Heart right ventricle (tissue), 16 donors: ENCODE measurements around the gene DBNDD2. TPM values are rescaled to one million over a fixed set of nuclear protein-coding genes. Genes with fewer than 3 reads are reported as not detected.

ENCODE experiments used
- ATAC-seq, 8 donors: fragments of 200-7000 bp; cut with Tn5 transposase; one replicate each; pipeline ENCODE4 v1.9.1; 2020; ENCODE audit warnings: mild to moderate bottlenecking in 8 of 8, moderate library complexity in 8 of 8, moderate number of reproducible peaks in 1 of 8
- DNase-seq, 2 donors: peaks; one replicate each; pipeline ENCODE4 v3.0.0-alpha.2; 2020
- H3K27ac ChIP-seq, 10 donors: fragments of 200-600 bp; sonication (generic) in 2 of 10; one replicate each; pipeline versions ENCODE4 v1.5.0 to v1.8.0; 2020 to 2022; ENCODE audit warnings: mild to moderate bottlenecking in 3 of 10
- H3K27me3 ChIP-seq, 7 donors: fragments of 200-600 bp; one replicate each; pipeline ENCODE4 v1.8.0; 2021 to 2022; ENCODE audit warnings: mild to moderate bottlenecking in 2 of 7
- H3K36me3 ChIP-seq, 9 donors: fragments of 200-600 bp; sonication (generic) in 1 of 9; one replicate each; pipeline versions ENCODE4 v1.5.0 to v1.8.0; 2020 to 2022; ENCODE audit warnings: mild to moderate bottlenecking in 2 of 9
- H3K4me1 ChIP-seq, 9 donors: fragments of 200-600 bp; sonication (generic) in 1 of 9; one replicate each; pipeline versions ENCODE4 v1.5.0 to v1.8.0; 2020 to 2022; ENCODE audit warnings: mild to moderate bottlenecking in 4 of 9
- H3K4me3 ChIP-seq, 10 donors: fragments of 200-600 bp; sonication (generic) in 2 of 10; one replicate each; pipeline versions ENCODE4 v1.5.0 to v1.8.0; 2020 to 2022; ENCODE audit warnings: mild to moderate bottlenecking in 7 of 10, moderate library complexity in 2 of 10
- H3K9me3 ChIP-seq, 11 donors: fragments of 200-600 bp in 10 of 11; sonication (generic) in 2 of 11; one replicate each; pipeline versions ENCODE4 v1.5.0 to v1.8.0; 2013 to 2022; ENCODE audit warnings: mild to moderate bottlenecking in 2 of 11, control low read depth in 1 of 11, moderate library complexity in 1 of 11
- CTCF ChIP-seq, 9 donors: fragments of 200-600 bp; sonication (generic) in 2 of 9; IDR thresholded peaks; one replicate each; pipeline versions ENCODE4 v1.5.0 to v1.8.0; 2021 to 2022; ENCODE audit warnings: antibody characterized with exemption in 9 of 9, mild to moderate bottlenecking in 5 of 9, moderate library complexity in 1 of 9
- WGBS, 2 donors: extraction: QIAGEN DNeasy Blood & Tissue Kit; methylation state at CpG; one replicate each; pipeline ENCODE4 v1.1.7; 2013; ENCODE audit warnings: inconsistent platforms in 1 of 2; 5-methylcytosine and 5-hydroxymethylcytosine counted together
- intact Hi-C, 10 donors: fragments of 100-400 bp; cut with DNase I; formaldehyde crosslinking; loops; one replicate each; pipeline versions ENCODE4 v1.11.1 to v1.14.2; 2022
- polyA plus RNA-seq, 2 donors: library from polyadenylated mRNA; stranded (reverse); fragments of 200-250 nt; gene quantifications; one replicate each; pipeline ENCODE4 v1.2.3, GENCODE V29; 2013
- total RNA-seq, 10 donors: library from RNA; stranded (reverse); fragmentation: NEBNext Ultra II Directional in 3 of 10; extraction: Animal tissue kit (Norgen Biotek cat#: 25700) in 3 of 10; gene quantifications; one replicate each; pipeline versions ENCODE4 v1.2.1 to v1.2.4, GENCODE V29; 2021 to 2023
- donor health status: Arrhythmogenic right ventricular cardiomyopathy.
- donor health status: ischemic (EF 13 %, LVEDD 7.1; RV severe dilation, severe dysfunction).
- donor health status: healthy with polysubstance abuse.
- donor health status: DM: no; HTN: yes; CAD: no.
- donor health status: DM: no; HTN: no; CAD: no.
- donor health status: ischemic (EF 25% LVEDD 6.9; RV normal size, moderate dysfunction).
- donor health status: ischemic (EF 25% LVEDD 5.7; RV mildly dilated, moderate dysfunction).
- donor health status: healthy.
- donor health status: DM: yes; HTN: yes; CAD: no.
- donor health status: Ischemic cardiomyopathy.
- donor health status: ischemic (EF 35%, LVEDD 5.7; RV mildly dilated, moderate dysfunction).
- donor health status: nonischemic (EF 11% LVEDD 7.7; RV severe dilation, severe dysfunction).
- donor health status: DM: yes; HTN: yes; CAD: no.
- donor health status: PGD.
- donor health status: ischemic (EF 29% LVEDD 5.4; RV normal size, mild dysfunction).
- donor health status: nonischemic (EF 23%, LVEDD 6.1; RV moderate dilation, normal function).

DBNDD2 gene
- total and polyA plus RNA-seq, 12 donors: 284 to 676 (median 343) TPM

- intact Hi-C loops: loop anchor here (1.0 to 5.0 kb wide), 8 partner anchors 33 to 64 kb away; partner anchors contain the start of genes DBNDD2 (in 3 of the 10) and PIGT (in 1 of the 10)
- Histone ChIP-seq H3K27ac (peak overlapping the region in 9 of 10 donors; percentile 39 to 85 (median 70)), H3K27me3 (no peaks in the 10 kb centered on the region), H3K4me3 (peak overlapping the region; percentile 22 to 66 (median 62)), H3K4me1 (peaks cover 0 to 27% (median 10%) of the 10 kb centered on the region in 9 donors), H3K36me3 (peaks cover 0 to 11% (median 0%) of the 10 kb centered on the region in 9 donors), H3K9me3 (no peaks in the 10 kb centered on the region)
- TF ChIP-seq CTCF (IDR thresholded peaks at IDR 0.05): peak; percentile 82 to 96 (median 93)
- 7 to 9% methylated on average over 38 of the region's 38 CpGs for WGBS, 2 donors
- peak; percentile 72 to 95 (median 92) for ATAC-seq
- peak; percentile 91 to 92 for DNase-seq
These were observed 34.6 kb upstream of the DBNDD2 start for GRCh38 chr20:45373353-45374100.

- H3K9me3 ChIP-seq: no peaks in the 10 kb centered on the region
- DNase-seq: no peak
- H3K4me1 ChIP-seq: peaks cover 0 to 21% (median 10%) of the 10 kb centered on the region in 9 donors
- ATAC-seq: no peak
- H3K27ac ChIP-seq: peak overlapping the region in 8 of 10 donors; percentile 59 to 85 (median 70)
- H3K27me3 ChIP-seq: no peaks in the 10 kb centered on the region
- H3K36me3 ChIP-seq: peaks cover 0 to 7% (median 0%) of the 10 kb centered on the region in 9 donors
- 57 to 59% methylated on average over 9 of the region's 9 CpGs for WGBS, 2 donors
- intact Hi-C loops: loop anchor here (1.0 to 5.0 kb wide), 8 partner anchors 33 to 63 kb away; partner anchors contain the start of genes DBNDD2 (in 3 of the 10) and PIGT (in 1 of the 10)
- peak in 2 of 9 donors; percentile 1 to 21 for TF ChIP-seq CTCF (IDR thresholded peaks at IDR 0.05)
- peak overlapping the region in 9 of 10 donors; percentile 43 to 66 (median 64) for H3K4me3 ChIP-seq
These were observed 34.0 kb upstream of the DBNDD2 start for GRCh38 chr20:45374101-45374467.

GRCh38 chr20:45374966-45375365, 33.1 kb upstream of the DBNDD2 start:
- WGBS, 2 donors: 96% methylated on average over 14 of the region's 14 CpGs
- intact Hi-C loops: loop anchor here (1.0 to 5.0 kb wide), 8 partner anchors 32 to 62 kb away; partner anchors contain the start of genes DBNDD2 (in 3 of the 10) and PIGT (in 1 of the 10)

More at GRCh38 chr20:45374966-45375365, 33.1 kb upstream of the DBNDD2 start:
- DNase-seq (no peak), ATAC-seq (no peak)
- TF ChIP-seq CTCF (IDR thresholded peaks at IDR 0.05): no peak
- Histone ChIP-seq H3K4me3 (no peak overlapping the region), H3K36me3 (peaks cover 0 to 7% (median 0%) of the 10 kb centered on the region in 9 donors), H3K4me1 (peaks cover 0 to 19% (median 10%) of the 10 kb centered on the region in 9 donors), H3K27ac (no peak overlapping the region), H3K27me3 (no peaks in the 10 kb centered on the region), H3K9me3 (no peaks in the 10 kb centered on the region)
